GM12891 (cell line): ENCODE results near the gene AKT1.

Experiments
- DNase-seq: peaks from one replicate; pipeline ENCODE4 v3.0.0; 2011; ENCODE audit warnings: low spot score; ENCODE audit not compliant: insufficient read length
- FAIRE-seq: peaks from 2 replicates; lab custom pipeline; 2011; peaks lifted over from hg19 to GRCh38; lab: Jason Lieb, UNC
- PAX5 ChIP-seq: IDR thresholded peaks from 2 replicates; pipeline ENCODE4 v1.6.1; 2011; ENCODE audit warnings: low read length, moderate library complexity, mild to moderate bottlenecking; ENCODE audit not compliant: insufficient read depth, severe bottlenecking
- POLR2A ChIP-seq: IDR thresholded peaks from 2 replicates; pipeline ENCODE4 v1.6.1; 2011; ENCODE audit warnings: low read depth, low read length, control low read depth
- POLR2AphosphoS5 ChIP-seq: IDR thresholded peaks from 2 replicates; pipeline ENCODE4 v1.6.1; 2011; ENCODE audit warnings: low read depth, low read length, control low read depth
- POU2F2 ChIP-seq: IDR thresholded peaks from 2 replicates; pipeline ENCODE4 v1.6.1; 2011; ENCODE audit warnings: low read depth, mild to moderate bottlenecking, control low read depth, low read length, moderate library complexity
- SPI1 ChIP-seq: IDR thresholded peaks from 2 replicates; pipeline ENCODE4 v1.6.1; 2011; ENCODE audit warnings: low read depth, low read length, control low read depth
- TAF1 ChIP-seq: IDR thresholded peaks from 2 replicates; pipeline ENCODE4 v1.6.1; 2011; ENCODE audit warnings: low read depth, low read length, control low read depth

AKT1 gene

GRCh38 chr14:104792945-104793702, 2.4 kb downstream of the AKT1 start:
- DNase-seq (no peak), FAIRE-seq (no peak)
- TF ChIP-seq PAX5 (no peak), POLR2AphosphoS5 (no peak), SPI1 (no peak), TAF1 (no peak), POLR2A (no peak), POU2F2 (no peak)

GRCh38 chr14:104792101-104792884, 3.3 kb downstream of the AKT1 start:
- FAIRE-seq, result no peak
- no peak for TF ChIP-seq TAF1
- TF ChIP-seq SPI1, result no peak
- TF ChIP-seq POLR2AphosphoS5, result no peak
- no peak for TF ChIP-seq POLR2A
- no peak for TF ChIP-seq POU2F2
- no peak for TF ChIP-seq PAX5
- no peak for DNase-seq

- no peak for FAIRE-seq
- no peak for DNase-seq
- no peak for TF ChIP-seq POLR2AphosphoS5
- no peak for TF ChIP-seq TAF1
- no peak for TF ChIP-seq PAX5
- no peak for TF ChIP-seq SPI1
- no peak for TF ChIP-seq POLR2A
- no peak for TF ChIP-seq POU2F2
These were observed 4.1 kb downstream of the AKT1 start for GRCh38 chr14:104791425-104791824.

GRCh38 chr14:104789752-104790743, 5.5 kb downstream of the AKT1 start:
- no peak for FAIRE-seq
- DNase-seq, result no peak
- TF ChIP-seq PAX5, result no peak
- no peak for TF ChIP-seq POLR2AphosphoS5
- TF ChIP-seq SPI1, result no peak
- no peak for TF ChIP-seq TAF1
- TF ChIP-seq POU2F2, result no peak
- no peak for TF ChIP-seq POLR2A

GRCh38 chr14:104788873-104789663, 6.5 kb downstream of the AKT1 start:
- TF ChIP-seq POLR2A (no peak), TAF1 (no peak), SPI1 (no peak), POU2F2 (no peak), PAX5 (no peak), POLR2AphosphoS5 (no peak)
- DNase-seq (no peak), FAIRE-seq (no peak)

GRCh38 chr14:104788161-104788818, 7.3 kb downstream of the AKT1 start:
- no peak for DNase-seq

GRCh38 chr14:104787736-104788135, 7.8 kb downstream of the AKT1 start:
- DNase-seq (no peak), FAIRE-seq (no peak)
- TF ChIP-seq POU2F2 (no peak), SPI1 (no peak), POLR2AphosphoS5 (no peak), TAF1 (no peak), PAX5 (no peak), POLR2A (no peak)

More at GRCh38 chr14:104788161-104788818, 7.3 kb downstream of the AKT1 start:
- no peak for TF ChIP-seq POLR2A
- no peak for TF ChIP-seq POLR2AphosphoS5
- no peak for TF ChIP-seq TAF1
- no peak for TF ChIP-seq SPI1
- no peak for TF ChIP-seq POU2F2
- TF ChIP-seq PAX5, result no peak
- no peak for FAIRE-seq
